Peyer's patch (tissue), 4 donors: Measurements from ENCODE around the gene SIAH1.

Experiments
- POLR2A ChIP-seq, 2 donors: fragments of 450-650 bp; IDR thresholded peaks; one replicate each; pipeline ENCODE4 v1.5.1; 2017; ENCODE audit warnings: antibody characterized with exemption in 2 of 2, mild to moderate bottlenecking in 2 of 2, moderate library complexity in 2 of 2
- TF ChIP-seq, protein P1 (sequence below), 6 experiments: fragments of 450-650 bp in 4 of 6; fragments of 200-600 bp in 2 of 6; sonication (generic) in 1 of 6; IDR thresholded peaks; one replicate each; pipeline ENCODE4 v1.5.1; 2017 to 2019; ENCODE audit warnings: antibody characterized with exemption in 6 of 6, mild to moderate bottlenecking in 3 of 6, moderate library complexity in 1 of 6

DNA sequence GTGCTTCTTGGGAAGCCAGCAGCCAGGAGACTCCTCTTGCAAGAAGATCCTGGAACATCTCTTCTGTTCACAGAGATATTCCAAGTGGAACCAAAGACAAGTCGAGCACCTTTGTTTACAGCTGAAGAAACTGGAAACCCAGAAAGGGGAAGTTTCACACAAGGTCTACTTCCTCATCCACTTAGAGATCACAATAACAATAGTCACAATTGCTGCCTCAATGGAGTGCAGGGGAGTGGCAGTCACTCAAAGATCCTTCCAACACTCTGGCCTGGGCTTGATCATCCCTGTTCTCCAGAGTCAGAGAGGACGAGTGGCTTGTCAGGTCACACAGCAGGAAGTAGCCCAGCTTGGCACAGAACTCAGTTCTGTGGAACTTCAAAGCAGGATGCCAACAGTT, 46.9 kb upstream of the SIAH1 start:
- TF ChIP-seq, protein P1, sequence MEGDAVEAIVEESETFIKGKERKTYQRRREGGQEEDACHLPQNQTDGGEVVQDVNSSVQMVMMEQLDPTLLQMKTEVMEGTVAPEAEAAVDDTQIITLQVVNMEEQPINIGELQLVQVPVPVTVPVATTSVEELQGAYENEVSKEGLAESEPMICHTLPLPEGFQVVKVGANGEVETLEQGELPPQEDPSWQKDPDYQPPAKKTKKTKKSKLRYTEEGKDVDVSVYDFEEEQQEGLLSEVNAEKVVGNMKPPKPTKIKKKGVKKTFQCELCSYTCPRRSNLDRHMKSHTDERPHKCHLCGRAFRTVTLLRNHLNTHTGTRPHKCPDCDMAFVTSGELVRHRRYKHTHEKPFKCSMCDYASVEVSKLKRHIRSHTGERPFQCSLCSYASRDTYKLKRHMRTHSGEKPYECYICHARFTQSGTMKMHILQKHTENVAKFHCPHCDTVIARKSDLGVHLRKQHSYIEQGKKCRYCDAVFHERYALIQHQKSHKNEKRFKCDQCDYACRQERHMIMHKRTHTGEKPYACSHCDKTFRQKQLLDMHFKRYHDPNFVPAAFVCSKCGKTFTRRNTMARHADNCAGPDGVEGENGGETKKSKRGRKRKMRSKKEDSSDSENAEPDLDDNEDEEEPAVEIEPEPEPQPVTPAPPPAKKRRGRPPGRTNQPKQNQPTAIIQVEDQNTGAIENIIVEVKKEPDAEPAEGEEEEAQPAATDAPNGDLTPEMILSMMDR (IDR thresholded peaks at IDR 0.05) = no peak
- no peak for TF ChIP-seq POLR2A (IDR thresholded peaks at IDR 0.05)
